SK-N-SH treated with all-trans-retinoic acid at 6 μM for 48 hours (cell line): ENCODE measurements around the gene SPATS2.
A peak's percentile ranks its signal among the peaks of the same experiment; 100 is the strongest.

Experiments used
- ATAC-seq: fragments of 200-7000 bp; cut with Tn5 transposase; 3 replicates; pipeline ENCODE4 v1.9.1; 2020; ENCODE audit warnings: mild to moderate bottlenecking, moderate library complexity
- CREB5 ChIP-seq: fragments of 250-450 bp; sonication (Bioruptor Pico); IDR thresholded peaks from 2 replicates; pipeline ENCODE4 v1.5.1; 2020; ENCODE audit warnings: low read depth, mild to moderate bottlenecking, moderate library complexity
- CSDC2 ChIP-seq: fragments of 250-450 bp; sonication (Bioruptor Pico); IDR thresholded peaks from 2 replicates; pipeline ENCODE4 v1.5.0; 2020; ENCODE audit warnings: mild to moderate bottlenecking, moderate library complexity
- CSRNP3 ChIP-seq: fragments of 250-450 bp; sonication (Bioruptor Pico); IDR thresholded peaks from 2 replicates; pipeline ENCODE4 v1.5.1; 2021; ENCODE audit warnings: mild to moderate bottlenecking, moderate library complexity
- ESRRG ChIP-seq: fragments of 250-450 bp; sonication (Bioruptor Pico); IDR thresholded peaks from 2 replicates; pipeline ENCODE4 v1.6.1; 2021; ENCODE audit warnings: mild to moderate bottlenecking
- ISL1 ChIP-seq: fragments of 250-450 bp; sonication (Bioruptor Pico); IDR thresholded peaks from 2 replicates; pipeline ENCODE4 v2.1.2; 2022; ENCODE audit warnings: mild to moderate bottlenecking, moderate library complexity
- PATZ1 ChIP-seq: fragments of 250-450 bp; sonication (Bioruptor Pico); IDR thresholded peaks from 2 replicates; pipeline ENCODE4 v1.8.0; 2020; ENCODE audit warnings: mild to moderate bottlenecking, moderate library complexity, borderline replicate concordance
- PPARA ChIP-seq: fragments of 250-450 bp; sonication (Bioruptor Pico); IDR thresholded peaks from 2 replicates; pipeline ENCODE4 v1.5.0; 2020; ENCODE audit warnings: mild to moderate bottlenecking, borderline replicate concordance
- RARB ChIP-seq: fragments of 250-450 bp; sonication (Bioruptor Pico); IDR thresholded peaks from 2 replicates; pipeline ENCODE4 v1.8.0; 2021; ENCODE audit warnings: mild to moderate bottlenecking, moderate library complexity
- SNAI2 ChIP-seq: fragments of 250-450 bp; sonication (Bioruptor Pico); IDR thresholded peaks from 2 replicates; pipeline ENCODE4 v1.5.0; 2020; ENCODE audit warnings: mild to moderate bottlenecking, moderate library complexity
- TCF4 ChIP-seq: fragments of 250-450 bp; sonication (Bioruptor Pico); IDR thresholded peaks from 2 replicates; pipeline ENCODE4 v1.8.0; 2021; ENCODE audit warnings: mild to moderate bottlenecking, moderate library complexity, borderline replicate concordance
- TOX ChIP-seq: fragments of 250-450 bp; sonication (Bioruptor Pico); IDR thresholded peaks from 2 replicates; pipeline ENCODE4 v1.8.0; 2021; ENCODE audit warnings: mild to moderate bottlenecking, moderate library complexity, borderline replicate concordance
- ZC3H10 ChIP-seq: fragments of 250-450 bp; sonication (Bioruptor Pico); IDR thresholded peaks from 2 replicates; pipeline ENCODE4 v1.5.1; 2021; ENCODE audit warnings: mild to moderate bottlenecking, moderate library complexity
- ZFP3 ChIP-seq: fragments of 250-450 bp; sonication (Bioruptor Pico); IDR thresholded peaks from 2 replicates; pipeline ENCODE4 v1.5.0; 2020; ENCODE audit warnings: mild to moderate bottlenecking, moderate library complexity
- ZFP30 ChIP-seq: fragments of 450-650 bp; formaldehyde crosslinking; IDR thresholded peaks from 2 replicates; pipeline ENCODE4 v1.5.0; 2022; ENCODE audit warnings: mild to moderate bottlenecking, moderate library complexity
- ZNF565 ChIP-seq: fragments of 450-650 bp; formaldehyde crosslinking; conservative IDR thresholded peaks from 2 replicates; pipeline ENCODE4 v1.5.0; 2020; ENCODE audit warnings: low read depth, mild to moderate bottlenecking, moderate library complexity
- ZNF70 ChIP-seq: fragments of 450-650 bp; formaldehyde crosslinking; IDR thresholded peaks from 2 replicates; pipeline ENCODE4 v1.5.0; 2020; ENCODE audit warnings: mild to moderate bottlenecking, moderate library complexity
- ZNF8 ChIP-seq: fragments of 450-650 bp; formaldehyde crosslinking; IDR thresholded peaks from 2 replicates; pipeline ENCODE4 v1.5.0; 2020; ENCODE audit warnings: mild to moderate bottlenecking, moderate library complexity
- TF ChIP-seq, protein P1 (sequence below): fragments of 250-450 bp; sonication (Bioruptor Pico); IDR thresholded peaks from 2 replicates; pipeline ENCODE4 v1.8.0; 2021; ENCODE audit warnings: low read depth, mild to moderate bottlenecking, moderate library complexity, borderline replicate concordance
- TF ChIP-seq, protein P2 (sequence below): fragments of 250-450 bp; sonication (Bioruptor Pico); IDR thresholded peaks from 2 replicates; pipeline ENCODE4 v1.5.0; 2020; ENCODE audit warnings: mild to moderate bottlenecking, moderate library complexity

SPATS2 gene

GRCh38 chr12:49482095-49483051 is 115.1 kb downstream of the SPATS2 start:
- TF ChIP-seq TCF4 (CRISPR knock-in tag) (no peak), ZNF8 (CRISPR knock-in tag) (no peak), ZNF70 (no peak), CSRNP3 (CRISPR knock-in tag) (no peak), ISL1 (CRISPR knock-in tag) (no peak), ZNF565 (CRISPR knock-in tag) (no peak), PPARA (CRISPR knock-in tag) (no peak), TOX (no peak), CSDC2 (CRISPR knock-in tag) (no peak), PATZ1 (CRISPR knock-in tag) (no peak), ESRRG (no peak)
- TF ChIP-seq, protein P1, sequence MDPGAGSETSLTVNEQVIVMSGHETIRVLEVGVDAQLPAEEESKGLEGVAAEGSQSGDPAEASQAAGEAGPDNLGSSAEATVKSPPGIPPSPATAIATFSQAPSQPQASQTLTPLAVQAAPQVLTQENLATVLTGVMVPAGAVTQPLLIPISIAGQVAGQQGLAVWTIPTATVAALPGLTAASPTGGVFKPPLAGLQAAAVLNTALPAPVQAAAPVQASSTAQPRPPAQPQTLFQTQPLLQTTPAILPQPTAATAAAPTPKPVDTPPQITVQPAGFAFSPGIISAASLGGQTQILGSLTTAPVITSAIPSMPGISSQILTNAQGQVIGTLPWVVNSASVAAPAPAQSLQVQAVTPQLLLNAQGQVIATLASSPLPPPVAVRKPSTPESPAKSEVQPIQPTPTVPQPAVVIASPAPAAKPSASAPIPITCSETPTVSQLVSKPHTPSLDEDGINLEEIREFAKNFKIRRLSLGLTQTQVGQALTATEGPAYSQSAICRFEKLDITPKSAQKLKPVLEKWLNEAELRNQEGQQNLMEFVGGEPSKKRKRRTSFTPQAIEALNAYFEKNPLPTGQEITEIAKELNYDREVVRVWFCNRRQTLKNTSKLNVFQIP (CRISPR knock-in tag), result no peak
- TF ChIP-seq, protein P2, sequence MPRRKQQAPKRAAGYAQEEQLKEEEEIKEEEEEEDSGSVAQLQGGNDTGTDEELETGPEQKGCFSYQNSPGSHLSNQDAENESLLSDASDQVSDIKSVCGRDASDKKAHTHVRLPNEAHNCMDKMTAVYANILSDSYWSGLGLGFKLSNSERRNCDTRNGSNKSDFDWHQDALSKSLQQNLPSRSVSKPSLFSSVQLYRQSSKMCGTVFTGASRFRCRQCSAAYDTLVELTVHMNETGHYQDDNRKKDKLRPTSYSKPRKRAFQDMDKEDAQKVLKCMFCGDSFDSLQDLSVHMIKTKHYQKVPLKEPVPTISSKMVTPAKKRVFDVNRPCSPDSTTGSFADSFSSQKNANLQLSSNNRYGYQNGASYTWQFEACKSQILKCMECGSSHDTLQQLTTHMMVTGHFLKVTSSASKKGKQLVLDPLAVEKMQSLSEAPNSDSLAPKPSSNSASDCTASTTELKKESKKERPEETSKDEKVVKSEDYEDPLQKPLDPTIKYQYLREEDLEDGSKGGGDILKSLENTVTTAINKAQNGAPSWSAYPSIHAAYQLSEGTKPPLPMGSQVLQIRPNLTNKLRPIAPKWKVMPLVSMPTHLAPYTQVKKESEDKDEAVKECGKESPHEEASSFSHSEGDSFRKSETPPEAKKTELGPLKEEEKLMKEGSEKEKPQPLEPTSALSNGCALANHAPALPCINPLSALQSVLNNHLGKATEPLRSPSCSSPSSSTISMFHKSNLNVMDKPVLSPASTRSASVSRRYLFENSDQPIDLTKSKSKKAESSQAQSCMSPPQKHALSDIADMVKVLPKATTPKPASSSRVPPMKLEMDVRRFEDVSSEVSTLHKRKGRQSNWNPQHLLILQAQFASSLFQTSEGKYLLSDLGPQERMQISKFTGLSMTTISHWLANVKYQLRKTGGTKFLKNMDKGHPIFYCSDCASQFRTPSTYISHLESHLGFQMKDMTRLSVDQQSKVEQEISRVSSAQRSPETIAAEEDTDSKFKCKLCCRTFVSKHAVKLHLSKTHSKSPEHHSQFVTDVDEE (CRISPR knock-in tag), result no peak
- ATAC-seq, result peak; percentile 31

DNA sequence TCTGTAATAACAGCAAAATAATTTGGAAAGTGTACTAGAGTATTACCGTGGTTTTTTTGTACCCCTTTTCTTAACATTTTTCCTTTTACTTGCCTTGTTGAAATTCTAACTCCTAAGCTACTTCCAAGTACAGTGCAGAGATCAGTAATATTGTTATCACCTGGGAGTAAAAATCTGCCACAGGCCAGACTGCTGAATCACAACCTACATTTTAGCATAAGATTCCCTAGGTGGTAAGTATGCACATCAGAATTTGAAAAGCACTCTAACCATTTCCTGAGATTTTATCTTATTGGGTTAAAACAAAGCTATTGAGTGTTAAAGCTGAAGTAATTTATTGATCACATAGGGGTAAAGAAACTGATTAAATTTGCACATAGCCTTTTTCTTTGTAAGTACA is 116.4 kb downstream of the SPATS2 start:
- ATAC-seq, result peak; percentile 49
- TF ChIP-seq ZFP30 (CRISPR knock-in tag), result no peak
- TF ChIP-seq TOX, result no peak
- TF ChIP-seq CSDC2 (CRISPR knock-in tag), result no peak
- no peak for TF ChIP-seq RARB
- TF ChIP-seq CREB5 (CRISPR knock-in tag), result no peak
- TF ChIP-seq ZNF70, result no peak
- TF ChIP-seq ZFP3 (CRISPR knock-in tag), result no peak
- TF ChIP-seq PATZ1 (CRISPR knock-in tag), result no peak
- TF ChIP-seq ISL1 (CRISPR knock-in tag), result no peak
- TF ChIP-seq, protein P2 (CRISPR knock-in tag), result no peak
- TF ChIP-seq ZC3H10 (CRISPR knock-in tag), result no peak
- no peak for TF ChIP-seq SNAI2 (CRISPR knock-in tag)
- TF ChIP-seq ZNF8 (CRISPR knock-in tag), result no peak
- no peak for TF ChIP-seq CSRNP3 (CRISPR knock-in tag)
- TF ChIP-seq, protein P1 (CRISPR knock-in tag), result no peak
- no peak for TF ChIP-seq ESRRG
